ENCODE measurements around the gene IL16.
"Not testable (repeated sequence)": the region's sequence is repeated elsewhere in the genome, so short reads cannot be mapped to it uniquely, and the experiment has no call there.

The IL16 gene

DNA sequence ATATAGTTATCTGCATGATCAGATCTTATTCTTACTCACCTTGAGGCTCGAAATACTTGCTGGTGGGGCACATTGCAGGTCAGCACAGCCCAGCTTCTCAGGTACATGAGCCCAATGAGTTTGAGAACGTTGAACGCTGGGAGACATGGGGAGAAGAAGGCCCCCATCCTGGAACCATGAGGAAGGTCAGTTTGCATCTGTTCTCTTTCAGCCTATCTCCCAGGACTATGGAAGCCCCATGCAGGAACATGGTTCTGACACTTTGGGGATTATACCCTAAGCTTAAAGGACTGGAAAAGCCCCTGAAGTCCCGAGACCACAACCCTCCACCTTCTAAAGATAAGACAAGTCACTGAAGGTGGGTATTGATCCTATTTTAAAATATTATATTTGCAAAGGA, 144.7 kb downstream of the IL16 start:
- no peak for TF ChIP-seq CTBP1 (IDR thresholded peaks at IDR 0.05; ENCODE audit: borderline replicate concordance)
- TF ChIP-seq NFRKB (IDR thresholded peaks at IDR 0.05), result no peak
- TF ChIP-seq BHLHE40 (IDR thresholded peaks at IDR 0.05; ENCODE audit: borderline replicate concordance), result no peak
- no peak for TF ChIP-seq FOXK2 (IDR thresholded peaks at IDR 0.05)
- TF ChIP-seq ZNF384 (IDR thresholded peaks at IDR 0.05), result no peak
- no peak for TF ChIP-seq FOXA1 (IDR thresholded peaks at IDR 0.05)
- TF ChIP-seq HDGF (IDR thresholded peaks at IDR 0.05; ENCODE audit: borderline replicate concordance), result no peak
- TF ChIP-seq SUZ12 (IDR thresholded peaks at IDR 0.05), result no peak
- no peak for TF ChIP-seq ELF4 (IDR thresholded peaks at IDR 0.05)
- no peak for TF ChIP-seq SP1 (IDR thresholded peaks at IDR 0.05)
- TF ChIP-seq LEF1 (IDR thresholded peaks at IDR 0.05; ENCODE audit: borderline replicate concordance), result no peak
- TF ChIP-seq, protein P1, sequence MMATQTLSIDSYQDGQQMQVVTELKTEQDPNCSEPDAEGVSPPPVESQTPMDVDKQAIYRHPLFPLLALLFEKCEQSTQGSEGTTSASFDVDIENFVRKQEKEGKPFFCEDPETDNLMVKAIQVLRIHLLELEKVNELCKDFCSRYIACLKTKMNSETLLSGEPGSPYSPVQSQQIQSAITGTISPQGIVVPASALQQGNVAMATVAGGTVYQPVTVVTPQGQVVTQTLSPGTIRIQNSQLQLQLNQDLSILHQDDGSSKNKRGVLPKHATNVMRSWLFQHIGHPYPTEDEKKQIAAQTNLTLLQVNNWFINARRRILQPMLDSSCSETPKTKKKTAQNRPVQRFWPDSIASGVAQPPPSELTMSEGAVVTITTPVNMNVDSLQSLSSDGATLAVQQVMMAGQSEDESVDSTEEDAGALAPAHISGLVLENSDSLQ (IDR thresholded peaks at IDR 0.05), result no peak
- no peak for TF ChIP-seq L3MBTL2 (conservative IDR thresholded peaks at IDR 0.05)
- TF ChIP-seq TARDBP (IDR thresholded peaks at IDR 0.05), result no peak
- ChIA-PET CTCF (interaction anchor here (1.4 kb wide), 1 partner anchor 75 kb away, joined by 4 read pairs; no protein-coding TSS in a partner anchor), POLR2A (no interaction called here)
- DNase-seq (ENCODE audit: extremely low spot score), result no peak

DNA sequence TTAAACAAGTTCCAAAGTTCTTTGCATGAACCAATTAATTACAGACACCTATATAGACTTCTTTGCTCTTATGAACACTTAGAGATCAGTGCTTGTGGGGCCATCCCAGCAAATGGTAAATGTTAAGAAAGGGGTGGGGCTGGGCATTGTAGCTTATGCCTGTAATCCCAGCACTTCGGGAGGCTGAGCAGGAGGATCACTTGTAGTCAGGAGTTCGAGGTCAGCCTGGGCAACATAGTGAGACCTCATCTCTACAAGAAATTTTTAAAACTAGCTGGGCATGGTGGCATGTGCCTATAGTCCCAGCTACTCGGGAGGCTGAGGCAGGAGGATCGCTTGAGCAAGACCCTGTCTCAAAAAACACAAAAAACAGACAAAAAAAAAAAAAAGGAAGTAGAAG, 146.7 kb downstream of the IL16 start:
- ChIA-PET POLR2A (no interaction called here), CTCF (no interaction called here)
- DNase-seq (ENCODE audit: extremely low spot score), result no peak
- no peak for TF ChIP-seq SUZ12 (IDR thresholded peaks at IDR 0.05)
- TF ChIP-seq, protein P1 (IDR thresholded peaks at IDR 0.05), result no peak
- no peak for TF ChIP-seq FOXM1 (IDR thresholded peaks at IDR 0.05; ENCODE audit: borderline replicate concordance)
- TF ChIP-seq BHLHE40 (IDR thresholded peaks at IDR 0.05; ENCODE audit: borderline replicate concordance), result no peak
- no peak for TF ChIP-seq ARNT (IDR thresholded peaks at IDR 0.05)
- TF ChIP-seq L3MBTL2 (conservative IDR thresholded peaks at IDR 0.05), result no peak
- TF ChIP-seq SP1 (IDR thresholded peaks at IDR 0.05), result no peak
- TF ChIP-seq FOXK2 (IDR thresholded peaks at IDR 0.05), result no peak
- TF ChIP-seq NFRKB (IDR thresholded peaks at IDR 0.05), result no peak
- no peak for TF ChIP-seq HDGF (IDR thresholded peaks at IDR 0.05; ENCODE audit: borderline replicate concordance)
- TF ChIP-seq TARDBP (IDR thresholded peaks at IDR 0.05), result no peak
- no peak for TF ChIP-seq ELF4 (IDR thresholded peaks at IDR 0.05)
- TF ChIP-seq CTBP1 (IDR thresholded peaks at IDR 0.05; ENCODE audit: borderline replicate concordance), result no peak
- TF ChIP-seq ZNF384 (IDR thresholded peaks at IDR 0.05), result no peak

DNA sequence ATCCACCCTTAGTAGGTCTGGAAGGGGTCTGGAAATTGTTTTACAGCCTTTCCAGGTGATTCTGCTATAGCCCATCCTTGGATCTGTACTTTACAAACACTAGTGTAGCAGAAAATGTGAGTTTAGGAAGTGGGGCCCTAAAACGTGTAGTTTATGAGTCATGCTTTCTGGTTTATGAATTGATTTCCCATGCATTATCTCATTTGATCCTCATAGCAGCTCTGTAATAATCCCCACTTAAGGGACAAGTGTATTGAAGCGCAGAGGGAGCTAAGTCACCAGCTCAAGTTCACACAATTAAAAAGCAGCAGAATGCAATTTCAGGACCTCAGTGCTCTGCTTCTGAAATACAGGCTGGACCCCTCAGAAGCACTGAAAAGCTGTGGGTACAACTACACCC, 149.9 kb downstream of the IL16 start:
- DNase-seq (ENCODE audit: extremely low spot score), result no peak
- no peak for TF ChIP-seq HDGF (IDR thresholded peaks at IDR 0.05; ENCODE audit: borderline replicate concordance)
- TF ChIP-seq ARNT (IDR thresholded peaks at IDR 0.05), result no peak
- no peak for TF ChIP-seq SP1 (IDR thresholded peaks at IDR 0.05)
- no peak for TF ChIP-seq ELF4 (IDR thresholded peaks at IDR 0.05)
- no peak for TF ChIP-seq FOXK2 (IDR thresholded peaks at IDR 0.05)
- TF ChIP-seq, protein P1 (IDR thresholded peaks at IDR 0.05), result no peak
- TF ChIP-seq TARDBP (IDR thresholded peaks at IDR 0.05), result no peak
- no peak for TF ChIP-seq CTBP1 (IDR thresholded peaks at IDR 0.05; ENCODE audit: borderline replicate concordance)
- no peak for TF ChIP-seq FOXA1 (IDR thresholded peaks at IDR 0.05)
- no peak for TF ChIP-seq LEF1 (IDR thresholded peaks at IDR 0.05; ENCODE audit: borderline replicate concordance)
- no peak for TF ChIP-seq L3MBTL2 (conservative IDR thresholded peaks at IDR 0.05)
- no peak for TF ChIP-seq ZNF384 (IDR thresholded peaks at IDR 0.05)
- no peak for TF ChIP-seq FOXM1 (IDR thresholded peaks at IDR 0.05; ENCODE audit: borderline replicate concordance)
- TF ChIP-seq BHLHE40 (IDR thresholded peaks at IDR 0.05; ENCODE audit: borderline replicate concordance), result no peak
- no peak for TF ChIP-seq NFRKB (IDR thresholded peaks at IDR 0.05)
- POLR2A ChIA-PET, result no interaction called here
- CTCF ChIA-PET, result no interaction called here

DNA sequence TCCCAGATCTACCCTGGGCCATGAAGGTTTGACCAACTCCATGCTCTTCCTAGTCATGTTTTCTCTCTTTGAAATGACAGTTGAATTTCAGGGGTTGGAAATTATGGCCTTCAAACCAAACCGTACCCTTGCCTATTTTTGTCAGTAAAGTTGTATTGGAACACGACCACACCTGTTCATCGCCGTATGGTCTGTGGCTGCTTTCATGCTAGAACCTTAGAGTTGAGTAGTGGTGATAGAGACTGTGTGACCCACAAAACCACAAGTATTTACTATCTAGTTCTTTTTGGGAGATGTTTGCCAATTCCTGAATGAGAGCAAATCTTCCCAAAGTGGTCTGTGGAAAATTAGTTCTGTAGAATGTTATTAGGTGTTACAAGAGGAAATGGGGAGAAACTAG, 151.2 kb downstream of the IL16 start:
- CTCF ChIA-PET, result no interaction called here
- POLR2A ChIA-PET, result no interaction called here

DNA sequence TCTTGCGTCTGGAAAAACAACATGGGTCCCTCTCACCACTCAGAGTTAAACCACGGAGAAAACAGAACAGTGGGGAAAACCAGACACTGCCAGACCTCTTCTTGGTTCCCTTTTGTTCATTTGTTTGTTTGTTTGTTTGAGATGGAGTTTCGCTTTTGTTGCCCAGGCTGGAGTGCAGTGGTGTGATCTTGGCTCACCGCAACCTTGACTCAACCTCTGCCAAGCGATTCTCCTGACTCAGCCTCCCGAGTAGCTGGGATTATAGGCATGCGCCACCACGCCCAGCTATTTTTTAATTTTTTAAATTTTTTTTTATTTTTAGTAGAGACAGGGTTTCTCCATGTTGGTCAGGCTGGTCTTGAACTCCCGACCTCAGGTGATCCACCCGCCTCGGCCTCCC, 152.0 kb downstream of the IL16 start:
- CTCF ChIA-PET, result interaction anchor here (0.8 kb wide), 1 partner anchor 22 kb away, joined by 3 read pairs; no protein-coding TSS in a partner anchor
- DNase-seq (ENCODE audit: extremely low spot score); POLR2A ChIA-PET: not testable (repeated sequence)

More for the DNA sequence above, 151.2 kb downstream of the IL16 start:
- no peak for DNase-seq (ENCODE audit: extremely low spot score)
- no peak for TF ChIP-seq BHLHE40 (IDR thresholded peaks at IDR 0.05; ENCODE audit: borderline replicate concordance)
- no peak for TF ChIP-seq FOXM1 (IDR thresholded peaks at IDR 0.05; ENCODE audit: borderline replicate concordance)
- no peak for TF ChIP-seq NFRKB (IDR thresholded peaks at IDR 0.05)
- TF ChIP-seq HDGF (IDR thresholded peaks at IDR 0.05; ENCODE audit: borderline replicate concordance), result no peak
- no peak for TF ChIP-seq ELF4 (IDR thresholded peaks at IDR 0.05)
- TF ChIP-seq, protein P1 (IDR thresholded peaks at IDR 0.05), result no peak
- TF ChIP-seq L3MBTL2 (conservative IDR thresholded peaks at IDR 0.05), result no peak
- TF ChIP-seq SUZ12 (IDR thresholded peaks at IDR 0.05), result no peak
- TF ChIP-seq FOXK2 (IDR thresholded peaks at IDR 0.05), result no peak
- no peak for TF ChIP-seq ARNT (IDR thresholded peaks at IDR 0.05)
- TF ChIP-seq ZNF384 (IDR thresholded peaks at IDR 0.05), result no peak
- no peak for TF ChIP-seq SP1 (IDR thresholded peaks at IDR 0.05)
- TF ChIP-seq CTBP1 (IDR thresholded peaks at IDR 0.05; ENCODE audit: borderline replicate concordance), result no peak
- no peak for TF ChIP-seq LEF1 (IDR thresholded peaks at IDR 0.05; ENCODE audit: borderline replicate concordance)
- no peak for TF ChIP-seq TARDBP (IDR thresholded peaks at IDR 0.05)

DNA sequence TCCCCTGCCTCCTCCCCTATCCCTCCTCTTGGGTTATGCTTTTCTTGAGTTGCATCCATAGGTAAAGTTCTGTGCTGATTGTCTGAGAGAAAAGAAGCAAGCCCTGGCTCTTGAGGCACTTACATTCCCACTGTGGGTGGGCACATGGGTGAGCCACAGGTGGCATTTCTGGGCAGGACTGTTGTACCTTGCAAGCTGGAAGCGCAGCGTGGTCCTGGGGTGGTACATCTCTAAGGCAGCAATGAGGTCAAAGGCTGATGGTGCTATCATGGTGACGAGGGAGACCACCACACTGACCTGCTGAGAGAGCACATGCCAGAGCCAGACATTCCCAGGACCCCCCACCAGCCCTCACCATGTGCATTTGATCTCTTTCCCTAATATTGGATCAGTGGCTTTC, 152.6 kb downstream of the IL16 start:
- ChIA-PET POLR2A (no interaction called here), CTCF (interaction anchor here (0.6 kb wide), 1 partner anchor 372 kb away, joined by 4 read pairs; no protein-coding TSS in a partner anchor)
- DNase-seq (ENCODE audit: extremely low spot score), result no peak
- no peak for TF ChIP-seq TARDBP (IDR thresholded peaks at IDR 0.05)
- TF ChIP-seq BHLHE40 (IDR thresholded peaks at IDR 0.05; ENCODE audit: borderline replicate concordance), result no peak
- TF ChIP-seq HDGF (IDR thresholded peaks at IDR 0.05; ENCODE audit: borderline replicate concordance), result no peak
- TF ChIP-seq, protein P1 (IDR thresholded peaks at IDR 0.05), result no peak
- no peak for TF ChIP-seq SP1 (IDR thresholded peaks at IDR 0.05)
- no peak for TF ChIP-seq ARNT (IDR thresholded peaks at IDR 0.05)
- no peak for TF ChIP-seq L3MBTL2 (conservative IDR thresholded peaks at IDR 0.05)
- TF ChIP-seq LEF1 (IDR thresholded peaks at IDR 0.05; ENCODE audit: borderline replicate concordance), result no peak
- no peak for TF ChIP-seq ZNF384 (IDR thresholded peaks at IDR 0.05)
- TF ChIP-seq FOXM1 (IDR thresholded peaks at IDR 0.05; ENCODE audit: borderline replicate concordance), result no peak
- no peak for TF ChIP-seq ELF4 (IDR thresholded peaks at IDR 0.05)
- no peak for TF ChIP-seq SUZ12 (IDR thresholded peaks at IDR 0.05)
